ENCODE measurements around the gene AMPD2. TPM values are rescaled to one million over a fixed set of nuclear protein-coding genes. Genes with fewer than 3 reads are reported as not detected.

The AMPD2 gene
- total RNA-seq, 1 experiment from 2014 or later, result 85.8 TPM

DNA sequence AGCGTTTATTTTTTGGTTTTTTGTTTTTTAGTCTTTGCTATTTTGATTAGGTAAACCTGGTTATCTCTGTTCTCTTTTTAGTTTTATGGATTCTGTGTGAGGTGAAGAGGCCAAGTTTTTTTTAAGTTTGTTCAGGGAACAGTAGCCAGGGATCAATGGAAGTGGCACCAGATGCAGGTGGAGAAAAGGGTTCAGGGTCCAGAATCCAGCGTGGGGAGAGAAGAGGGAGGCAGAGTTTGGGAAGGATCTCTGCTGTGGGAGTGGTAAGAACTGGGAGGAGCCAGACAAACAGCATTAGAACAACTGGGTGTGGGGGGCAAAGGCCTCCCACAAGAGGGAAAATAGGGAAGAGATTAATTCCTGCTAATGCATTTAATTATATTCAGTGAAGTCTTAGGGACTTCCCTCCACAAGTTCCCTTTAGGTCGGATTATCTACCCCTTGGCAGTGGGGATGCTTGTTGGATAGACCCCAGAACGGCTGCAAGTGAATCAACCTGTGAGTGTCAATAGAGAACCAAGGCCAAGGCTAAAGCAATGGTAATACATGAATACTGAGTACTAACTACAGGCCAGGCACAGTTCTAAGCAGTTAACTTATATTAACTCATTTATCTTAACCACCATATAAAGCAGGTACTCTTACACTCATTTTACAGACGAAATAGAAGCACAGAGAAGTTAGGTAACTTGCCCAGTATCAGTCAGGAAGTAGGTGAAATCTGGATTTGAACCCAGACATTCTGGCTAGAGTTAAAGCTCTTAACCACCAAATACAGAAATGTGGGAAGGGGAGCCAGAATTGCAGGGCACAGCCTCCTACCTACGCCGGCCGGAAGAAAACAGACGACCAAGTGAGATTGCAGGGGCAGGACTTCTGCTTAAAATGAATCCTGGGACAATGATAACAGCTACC is 719 bp upstream of the AMPD2 start:
- Histone ChIP-seq H3K27ac (ENCODE audit: low read length) (peak overlapping the region; percentile 94), H3K36me3 (ENCODE audit: control insufficient read depth, insufficient read depth, low read length) (no peaks in the 10 kb centered on the region), H3K4me1 (ENCODE audit: control insufficient read depth, insufficient read depth, low read length) (peaks cover 15% of the 10 kb centered on the region), H3K4me3 (ENCODE audit: low read depth in 2 of 2, low read length in 2 of 2) (peak overlapping the region; percentile 84 to 92), H3K27me3 (ENCODE audit: control insufficient read depth, insufficient read depth, low read length) (no peaks in the 10 kb centered on the region), H3K9me3 (ENCODE audit: control insufficient read depth, insufficient read depth, low read depth, low read length) (no peaks in the 10 kb centered on the region)
- intact Hi-C loops (cut with micrococcal nuclease; ENCODE audit: unreplicated experiment) (no loop called here), in situ Hi-C loops (cut with HindIII; ENCODE audit: low pct_unique_long_range_greater_than_20kb, low sequenced_read_pairs) (no loop called here)
- peak; percentile 10; the same call in 1 of the 2 replicates for ATAC-seq
- POLR2A ChIA-PET, result no interaction called here
- no peak for DNase-seq (ENCODE audit: low read depth, low spot score)
- CTCF ChIA-PET, result interaction anchor here (0.6 kb wide), 1 partner anchor 469 kb away, joined by 3 read pairs; no protein-coding TSS in a partner anchor
- TSS peak; percentile 85 for BruUV-seq (replicated peaks)
- TF ChIP-seq, protein P1, sequence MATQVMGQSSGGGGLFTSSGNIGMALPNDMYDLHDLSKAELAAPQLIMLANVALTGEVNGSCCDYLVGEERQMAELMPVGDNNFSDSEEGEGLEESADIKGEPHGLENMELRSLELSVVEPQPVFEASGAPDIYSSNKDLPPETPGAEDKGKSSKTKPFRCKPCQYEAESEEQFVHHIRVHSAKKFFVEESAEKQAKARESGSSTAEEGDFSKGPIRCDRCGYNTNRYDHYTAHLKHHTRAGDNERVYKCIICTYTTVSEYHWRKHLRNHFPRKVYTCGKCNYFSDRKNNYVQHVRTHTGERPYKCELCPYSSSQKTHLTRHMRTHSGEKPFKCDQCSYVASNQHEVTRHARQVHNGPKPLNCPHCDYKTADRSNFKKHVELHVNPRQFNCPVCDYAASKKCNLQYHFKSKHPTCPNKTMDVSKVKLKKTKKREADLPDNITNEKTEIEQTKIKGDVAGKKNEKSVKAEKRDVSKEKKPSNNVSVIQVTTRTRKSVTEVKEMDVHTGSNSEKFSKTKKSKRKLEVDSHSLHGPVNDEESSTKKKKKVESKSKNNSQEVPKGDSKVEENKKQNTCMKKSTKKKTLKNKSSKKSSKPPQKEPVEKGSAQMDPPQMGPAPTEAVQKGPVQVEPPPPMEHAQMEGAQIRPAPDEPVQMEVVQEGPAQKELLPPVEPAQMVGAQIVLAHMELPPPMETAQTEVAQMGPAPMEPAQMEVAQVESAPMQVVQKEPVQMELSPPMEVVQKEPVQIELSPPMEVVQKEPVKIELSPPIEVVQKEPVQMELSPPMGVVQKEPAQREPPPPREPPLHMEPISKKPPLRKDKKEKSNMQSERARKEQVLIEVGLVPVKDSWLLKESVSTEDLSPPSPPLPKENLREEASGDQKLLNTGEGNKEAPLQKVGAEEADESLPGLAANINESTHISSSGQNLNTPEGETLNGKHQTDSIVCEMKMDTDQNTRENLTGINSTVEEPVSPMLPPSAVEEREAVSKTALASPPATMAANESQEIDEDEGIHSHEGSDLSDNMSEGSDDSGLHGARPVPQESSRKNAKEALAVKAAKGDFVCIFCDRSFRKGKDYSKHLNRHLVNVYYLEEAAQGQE (IDR thresholded peaks at IDR 0.05; ENCODE audit: insufficient read depth in 1 of 2, low read depth in 2 of 2, low read length in 1 of 2), result no peak
- TF ChIP-seq SIN3A (IDR thresholded peaks at IDR 0.05; ENCODE audit: borderline replicate concordance, insufficient read depth, low read depth, low read length) (no peak), POLR2AphosphoS5 (IDR thresholded peaks at IDR 0.05; ENCODE audit: low read depth, low read length) (no peak), TCF7L2 (IDR thresholded peaks at IDR 0.05; ENCODE audit: low read depth, low read length) (no peak)
- TF ChIP-seq, protein P2, sequence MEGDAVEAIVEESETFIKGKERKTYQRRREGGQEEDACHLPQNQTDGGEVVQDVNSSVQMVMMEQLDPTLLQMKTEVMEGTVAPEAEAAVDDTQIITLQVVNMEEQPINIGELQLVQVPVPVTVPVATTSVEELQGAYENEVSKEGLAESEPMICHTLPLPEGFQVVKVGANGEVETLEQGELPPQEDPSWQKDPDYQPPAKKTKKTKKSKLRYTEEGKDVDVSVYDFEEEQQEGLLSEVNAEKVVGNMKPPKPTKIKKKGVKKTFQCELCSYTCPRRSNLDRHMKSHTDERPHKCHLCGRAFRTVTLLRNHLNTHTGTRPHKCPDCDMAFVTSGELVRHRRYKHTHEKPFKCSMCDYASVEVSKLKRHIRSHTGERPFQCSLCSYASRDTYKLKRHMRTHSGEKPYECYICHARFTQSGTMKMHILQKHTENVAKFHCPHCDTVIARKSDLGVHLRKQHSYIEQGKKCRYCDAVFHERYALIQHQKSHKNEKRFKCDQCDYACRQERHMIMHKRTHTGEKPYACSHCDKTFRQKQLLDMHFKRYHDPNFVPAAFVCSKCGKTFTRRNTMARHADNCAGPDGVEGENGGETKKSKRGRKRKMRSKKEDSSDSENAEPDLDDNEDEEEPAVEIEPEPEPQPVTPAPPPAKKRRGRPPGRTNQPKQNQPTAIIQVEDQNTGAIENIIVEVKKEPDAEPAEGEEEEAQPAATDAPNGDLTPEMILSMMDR (IDR thresholded peaks at IDR 0.05), result no peak

DNA sequence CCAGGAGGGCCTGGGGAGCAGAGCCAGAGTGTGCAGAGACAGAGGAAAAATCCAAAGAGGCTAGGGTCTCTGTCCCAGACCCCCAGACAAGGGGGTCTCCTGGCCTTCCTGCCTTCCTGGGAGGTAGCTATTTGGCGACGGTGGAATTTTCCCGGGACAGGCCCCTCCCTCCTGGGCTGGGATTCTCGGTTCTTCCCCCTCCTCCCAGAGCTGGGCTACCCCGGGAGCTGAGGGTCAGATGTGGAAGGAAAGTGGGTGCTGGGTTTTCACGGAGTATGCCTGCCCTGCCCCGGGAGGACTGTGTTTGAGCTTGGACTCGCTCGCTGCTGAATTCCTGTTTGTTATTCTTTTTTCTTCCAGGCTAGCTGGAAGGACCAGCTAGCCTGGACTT is 759 bp downstream of the AMPD2 start:
- H3K4me1 ChIP-seq (ENCODE audit: control insufficient read depth, insufficient read depth, low read length), result peaks cover 15% of the 10 kb centered on the region
- BruUV-seq (replicated peaks), result no TSS peak
- POLR2A ChIA-PET, result interaction anchor here (0.6 to 0.8 kb wide), 2 partner anchors 217 to 390 kb away, joined by 3 to 5 read pairs; no protein-coding TSS in a partner anchor
- no peaks in the 10 kb centered on the region for H3K36me3 ChIP-seq (ENCODE audit: control insufficient read depth, insufficient read depth, low read length)
- H3K27me3 ChIP-seq (ENCODE audit: control insufficient read depth, insufficient read depth, low read length), result no peaks in the 10 kb centered on the region
- no peak; the same call in 1 of the 2 replicates for TF ChIP-seq SIN3A (IDR thresholded peaks at IDR 0.05; ENCODE audit: borderline replicate concordance, insufficient read depth, low read depth, low read length)
- TF ChIP-seq, protein P1 (IDR thresholded peaks at IDR 0.05; ENCODE audit: insufficient read depth in 1 of 2, low read depth in 2 of 2, low read length in 1 of 2), result no peak
- no peak for TF ChIP-seq POLR2AphosphoS5 (IDR thresholded peaks at IDR 0.05; ENCODE audit: low read depth, low read length)
- TF ChIP-seq, protein P2 (IDR thresholded peaks at IDR 0.05), result no peak
- no peak for TF ChIP-seq TCF7L2 (IDR thresholded peaks at IDR 0.05; ENCODE audit: low read depth, low read length)
- peak overlapping the region; percentile 84 to 92 for H3K4me3 ChIP-seq (ENCODE audit: low read depth in 2 of 2, low read length in 2 of 2)
- CTCF ChIA-PET, result interaction anchor here (0.7 kb wide), 1 partner anchor 74 kb away, joined by 3 read pairs; no protein-coding TSS in a partner anchor
- DNase-seq (ENCODE audit: low read depth, low spot score) (no peak), ATAC-seq (peak; percentile 69)
- no peaks in the 10 kb centered on the region for H3K9me3 ChIP-seq (ENCODE audit: control insufficient read depth, insufficient read depth, low read depth, low read length)
- H3K27ac ChIP-seq (ENCODE audit: low read length), result peak overlapping the region; percentile 94
- in situ Hi-C loops (cut with HindIII; ENCODE audit: low pct_unique_long_range_greater_than_20kb, low sequenced_read_pairs), result no loop called here
- intact Hi-C loops (cut with micrococcal nuclease; ENCODE audit: unreplicated experiment), result loop anchor here (5.0 kb wide), 1 partner anchor 73 kb away; the partner anchor contains the start of gene GNAI3
